Brain pericyte (primary cell): Measurements from ENCODE around the gene VTA1.
"Not testable (repeated sequence)": the region's sequence is repeated elsewhere in the genome, so short reads cannot be mapped to it uniquely, and the experiment has no call there.

Experiments
- DNase-seq: peaks from one replicate; pipeline ENCODE4 v3.0.0-alpha.2; 2012; ENCODE audit warnings: low read depth, low spot score

Gene VTA1

DNA sequence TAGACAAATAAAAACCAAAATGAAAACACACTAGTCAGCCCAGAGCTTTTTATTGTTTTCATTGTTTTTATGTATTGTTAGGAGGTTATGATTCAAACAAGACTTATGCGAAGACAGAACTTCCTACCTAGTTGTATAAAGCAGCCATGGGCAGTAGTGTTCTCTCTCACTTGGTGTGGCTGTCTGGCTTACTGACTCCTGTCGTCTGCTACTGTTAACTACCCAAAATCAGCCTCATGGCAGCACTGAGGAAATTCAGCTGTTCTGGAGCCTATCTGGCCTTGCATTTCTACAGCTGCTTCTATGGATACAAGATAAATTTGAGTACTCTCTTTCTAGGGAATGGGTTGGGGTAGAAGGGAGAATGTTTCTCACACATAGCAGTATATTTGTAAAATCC lies 20.4 kb downstream of the VTA1 start:
- DNase-seq, result no peak

DNA sequence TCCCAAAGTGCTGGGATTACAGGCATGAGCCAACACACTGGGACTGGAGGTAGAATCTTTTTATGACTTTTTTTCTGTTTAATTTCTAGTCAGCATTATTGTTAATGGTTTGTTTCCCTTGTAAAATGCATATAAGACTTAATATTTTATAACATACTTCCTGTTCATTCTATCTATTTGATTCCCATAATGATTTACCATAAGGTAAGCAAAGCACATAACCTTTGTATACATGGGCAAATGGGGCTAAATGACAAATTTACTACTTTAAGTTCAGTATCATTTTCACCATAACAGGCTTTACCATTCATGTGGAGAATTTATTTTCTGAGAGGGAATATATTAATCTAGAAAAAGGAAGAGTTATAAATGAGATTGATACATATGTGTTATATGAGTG lies 24.3 kb downstream of the VTA1 start:
- DNase-seq, result no peak

- no peak for DNase-seq
Observed at GRCh38 chr6:142172758-142173157, 25.7 kb downstream of the VTA1 start.

DNA sequence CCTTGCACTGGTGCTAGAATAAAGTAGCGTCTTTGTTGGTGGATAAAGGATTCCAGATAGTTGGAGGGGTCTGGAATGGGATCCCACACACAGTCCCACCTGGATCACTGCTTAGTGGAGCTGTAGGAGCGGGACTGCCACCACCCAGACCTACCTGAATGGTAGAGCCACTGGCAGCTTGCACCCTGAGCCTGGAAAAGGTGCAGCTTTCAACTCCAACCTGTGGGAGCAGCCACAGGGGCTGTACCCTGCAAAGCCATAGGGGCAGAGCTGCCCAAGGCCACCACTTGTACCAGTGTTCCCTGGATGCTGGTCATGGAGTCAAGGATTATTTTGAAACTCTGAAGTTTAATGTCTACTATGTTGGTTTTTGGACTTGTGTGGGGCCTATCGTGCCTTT lies 26.9 kb downstream of the VTA1 start:
- DNase-seq, result no peak

GRCh38 chr6:142174703-142175102 lies 27.6 kb downstream of the VTA1 start:
- DNase-seq, result no peak

DNA sequence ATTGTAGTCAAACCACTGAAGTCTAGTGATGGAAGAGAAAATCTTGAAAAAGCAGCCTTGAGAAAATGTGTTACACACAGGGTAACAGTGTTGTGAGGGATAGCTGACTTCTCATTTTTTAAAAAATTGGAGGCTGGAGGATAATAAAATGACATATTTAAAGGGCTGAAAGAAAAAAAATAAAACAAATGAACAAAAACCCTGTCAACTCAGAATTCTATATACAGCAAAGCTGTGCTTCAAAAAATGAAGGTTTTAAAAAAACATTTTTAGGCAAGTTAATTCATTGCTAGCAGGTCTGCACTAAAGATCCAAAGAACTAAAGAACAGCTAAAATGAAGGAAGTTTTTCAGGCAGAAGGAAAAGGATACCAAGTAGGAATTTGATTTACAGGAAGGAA lies 31.1 kb downstream of the VTA1 start:
- no peak for DNase-seq

- DNase-seq, result no peak
Observed at GRCh38 chr6:142182004-142182403, 34.9 kb downstream of the VTA1 start.

GRCh38 chr6:142183351-142183750 lies 36.3 kb downstream of the VTA1 start:
- no peak for DNase-seq

GRCh38 chr6:142184307-142184706 lies 37.2 kb downstream of the VTA1 start:
- DNase-seq, result no peak

DNA sequence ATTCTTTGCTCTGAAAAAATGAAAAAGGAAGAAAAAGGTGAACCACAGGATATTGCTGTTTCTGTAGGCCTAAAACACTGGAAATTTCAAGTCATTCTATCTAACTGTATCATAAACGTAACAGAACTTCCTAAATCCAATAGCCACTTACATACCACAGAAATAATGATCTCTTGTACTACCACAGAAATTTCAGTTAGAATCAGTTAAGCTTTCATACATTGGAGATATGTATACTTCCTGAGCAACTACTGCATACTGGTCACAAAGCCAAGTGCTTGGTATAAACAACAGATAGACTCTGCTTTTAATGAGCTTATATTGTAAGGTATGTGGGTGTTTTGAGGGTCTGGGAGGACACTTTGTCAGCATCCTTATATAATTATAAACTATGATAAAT lies 38.6 kb downstream of the VTA1 start:
- no peak for DNase-seq

- peak; percentile 31 for DNase-seq
Observed at GRCh38 chr6:142187209-142187608, 40.1 kb downstream of the VTA1 start.

GRCh38 chr6:142188341-142188740 lies 41.3 kb downstream of the VTA1 start:
- DNase-seq, result not testable (repeated sequence)

DNA sequence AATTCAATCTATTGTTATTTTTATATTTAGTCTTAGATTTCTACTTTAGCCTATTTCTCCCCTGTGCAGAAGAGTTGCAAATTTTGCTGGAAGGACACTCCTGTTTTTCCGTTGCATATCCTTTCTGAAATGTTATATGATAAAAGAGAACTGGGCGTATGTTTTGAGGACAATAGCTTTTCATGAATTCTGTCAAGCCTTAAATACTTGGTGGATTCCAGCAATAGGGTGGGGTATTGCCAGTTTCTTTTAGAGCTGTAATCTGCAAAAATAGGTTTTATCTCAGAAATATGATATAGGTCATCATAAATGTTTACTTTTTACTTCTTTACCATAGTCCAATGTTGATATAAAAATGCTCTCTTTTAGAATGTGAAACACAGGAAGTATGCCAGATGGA lies 42.0 kb downstream of the VTA1 start:
- no peak for DNase-seq

GRCh38 chr6:142192343-142192742 lies 45.3 kb downstream of the VTA1 start:
- no peak for DNase-seq

DNA sequence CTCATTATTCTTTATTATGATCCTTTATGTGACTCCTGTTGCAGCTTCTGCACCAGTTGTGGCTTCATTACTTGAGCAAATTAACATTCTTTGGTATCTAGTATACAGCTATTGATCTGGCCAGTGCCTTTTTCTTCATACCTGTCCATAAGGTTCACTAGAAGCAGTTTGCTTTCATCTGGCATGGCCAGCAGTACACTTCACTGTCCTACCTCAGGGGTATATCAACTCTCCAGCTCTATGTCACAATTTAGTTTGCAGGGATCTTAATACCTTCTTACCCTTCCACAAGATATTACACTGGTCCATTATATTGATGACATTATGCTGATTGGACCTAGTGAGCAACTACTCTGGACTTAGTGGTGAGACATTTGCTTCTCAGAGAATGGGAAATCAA lies 46.6 kb downstream of the VTA1 start:
- no peak for DNase-seq

DNA sequence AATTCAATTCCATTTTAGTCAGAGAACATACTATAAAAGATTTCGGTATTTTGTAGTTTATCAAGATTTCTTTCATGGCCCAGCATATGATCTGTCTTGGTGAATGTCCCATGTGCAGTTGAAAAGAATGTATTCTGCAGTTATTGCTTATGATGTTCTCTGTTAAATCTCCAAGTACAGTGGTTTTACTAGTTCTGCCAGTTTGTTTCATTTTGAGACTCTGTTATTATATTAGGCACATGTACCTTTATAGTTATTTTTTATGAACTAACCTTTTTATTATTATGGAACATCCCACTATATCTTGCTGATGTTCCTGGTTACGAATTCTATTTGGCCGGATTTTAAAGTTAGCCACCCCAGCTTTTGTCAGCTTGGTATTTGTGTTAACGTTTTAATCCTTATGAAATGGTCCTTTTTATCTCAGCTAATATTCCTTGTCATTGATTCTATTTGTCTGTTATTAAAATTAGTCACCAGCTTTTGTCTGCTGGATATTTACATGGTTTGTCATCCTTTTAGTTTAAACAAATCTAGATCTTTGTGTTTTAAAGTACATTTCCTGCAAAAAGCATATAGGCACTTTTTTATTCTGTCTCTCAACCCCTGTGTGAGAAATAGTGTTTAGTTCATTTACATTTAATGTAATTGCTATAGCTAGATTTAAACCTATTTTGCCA lies 48.9 kb downstream of the VTA1 start:
- no peak for DNase-seq

DNA sequence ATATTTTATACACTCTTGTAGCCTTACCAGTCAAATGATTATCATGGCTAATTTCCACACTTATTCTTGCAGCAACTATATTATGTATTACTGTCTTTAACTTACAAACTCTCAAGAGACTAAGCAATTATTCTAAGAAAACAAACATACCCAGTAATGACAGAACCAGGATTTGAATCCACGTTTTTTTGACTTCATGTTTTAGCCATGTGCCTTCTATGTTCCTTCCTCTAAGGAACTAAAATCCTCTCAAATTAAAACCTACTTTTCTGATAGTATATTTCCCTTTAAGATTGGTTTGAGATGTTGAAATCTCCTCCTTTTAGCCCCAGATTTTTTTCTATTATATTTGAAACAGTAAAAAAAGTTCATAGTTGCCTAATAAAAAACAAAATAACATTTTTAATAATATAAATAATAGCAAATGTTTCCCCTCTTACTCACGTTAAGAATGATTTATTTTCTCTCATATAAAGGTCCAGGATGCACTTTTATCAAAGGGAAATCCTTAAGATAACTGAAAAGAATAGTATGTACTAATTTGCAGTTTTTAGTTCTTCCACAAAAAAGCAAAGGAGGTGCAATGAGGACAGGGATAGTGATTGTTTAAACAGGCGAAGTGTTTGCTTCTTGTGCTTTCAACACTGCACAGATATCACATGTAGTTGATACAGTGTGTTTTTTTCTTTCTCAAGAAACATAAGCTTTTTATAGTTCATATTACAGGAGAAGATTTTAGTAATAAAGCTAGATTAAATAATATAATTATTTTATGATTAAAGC lies 54.0 kb downstream of the VTA1 start:
- DNase-seq, result no peak

GRCh38 chr6:142207265-142207877 lies 60.3 kb downstream of the VTA1 start:
- no peak for DNase-seq

- no peak for DNase-seq
Observed at GRCh38 chr6:142210606-142211005, 63.5 kb downstream of the VTA1 start.

- no peak for DNase-seq
Observed at GRCh38 chr6:142213402-142213801, 66.3 kb downstream of the VTA1 start.

DNA sequence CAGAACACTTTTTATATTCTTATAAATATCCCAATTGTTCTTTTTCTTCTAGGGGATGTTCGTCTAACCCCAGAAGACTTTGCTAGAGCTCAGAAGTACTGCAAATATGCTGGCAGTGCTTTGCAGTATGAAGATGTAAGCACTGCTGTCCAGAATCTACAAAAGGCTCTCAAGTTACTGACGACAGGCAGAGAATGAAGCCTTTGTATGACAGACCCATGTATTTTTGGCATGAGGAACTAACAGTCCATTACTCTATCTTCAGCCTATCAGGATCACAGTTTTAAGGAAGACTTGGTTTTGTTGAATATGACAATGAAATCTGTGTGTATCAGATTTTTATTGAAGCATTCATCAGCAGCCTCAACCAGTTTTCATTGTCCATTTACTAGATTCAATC lies 71.4 kb downstream of the VTA1 start:
- DNase-seq, result no peak

DNA sequence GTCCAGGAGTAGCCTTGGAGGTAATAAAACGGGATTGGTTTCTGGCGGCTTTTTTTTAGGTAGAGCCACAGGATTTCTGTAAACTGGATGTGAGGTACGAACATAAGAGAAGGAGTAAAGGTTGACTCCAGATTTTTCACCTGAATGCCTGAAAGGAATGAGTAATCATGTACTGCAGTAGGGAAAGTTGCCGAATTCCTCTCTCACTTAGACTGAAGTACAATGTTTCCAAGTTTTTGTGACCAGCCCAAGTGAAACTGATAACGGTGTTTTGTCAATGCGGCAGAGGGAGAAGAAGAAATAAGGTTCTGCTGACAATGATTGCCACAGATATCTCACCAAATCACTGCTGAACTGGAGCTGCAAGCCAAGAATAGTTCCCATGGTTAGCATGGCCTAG lies 75.0 kb downstream of the VTA1 start:
- DNase-seq, result no peak

- no peak for DNase-seq
Observed at GRCh38 chr6:142223938-142224337, 76.9 kb downstream of the VTA1 start.
